Prostate gland (tissue), 2 donors: ENCODE measurements around the gene MAP4.

Source experiments
- CTCF ChIP-seq, 4 experiments: fragments of 200-600 bp in 2 of 4; fragments of 450-650 bp in 2 of 4; sonication (generic) in 2 of 4; IDR thresholded peaks; 1 replicate in 3 of 4; 2 replicates in 1 of 4; pipeline ENCODE4 v1.5.1; 2016 to 2019; ENCODE audit warnings: antibody characterized with exemption in 4 of 4, mild to moderate bottlenecking in 2 of 4, moderate library complexity in 2 of 4
- POLR2A ChIP-seq: fragments of 450-650 bp; IDR thresholded peaks from one replicate; pipeline ENCODE4 v1.6.1; 2016; ENCODE audit warnings: antibody characterized with exemption, mild to moderate bottlenecking
- POLR2AphosphoS5 ChIP-seq: sonication (generic); formaldehyde crosslinking; IDR thresholded peaks from one replicate; pipeline ENCODE4 v1.6.1; 2017; ENCODE audit warnings: antibody characterized with exemption

GRCh38 chr3:48064292-48064829 is 48.1 kb upstream of the MAP4 start:
- TF ChIP-seq CTCF (IDR thresholded peaks at IDR 0.05) (no peak), POLR2A (no peak), POLR2AphosphoS5 (no peak)
